Calu3 (cell line): Measurements from ENCODE around the gene ELAVL3. TPM values are rescaled to one million over a fixed set of nuclear protein-coding genes. Genes with fewer than 3 reads are reported as not detected.

Experiments
- Bru-seq: library from RNA; stranded (reverse); fragments of 400-500 nt; gene quantifications from one replicate; lab custom pipeline; 2021; lab: Mats Ljungman, UMichigan
- BruChase-seq, 2 experiments: library from RNA; stranded (reverse); fragments of 400-500 nt; gene quantifications; one replicate each; lab custom pipeline; 2021; lab: Mats Ljungman, UMichigan
- BruUV-seq: library from RNA; stranded (reverse); fragments of 400-500 nt; replicated peaks from 2 replicates; lab custom pipeline; 2021; lab: Mats Ljungman, UMichigan
- CTCF ChIA-PET: fragments of 300-600 bp; sonication (Branson Sonifier 250); formaldehyde crosslinking; loops from one replicate; lab custom pipeline; 2022; ENCODE audit warnings: antibody characterized with exemption; lab: Charles Lee
- DNase-seq: peaks from one replicate; pipeline ENCODE4 v3.0.0; 2022
- H3K27ac Mint-ChIP-seq: one replicate; pipeline ENCODE4 v1.8.0; 2022; ENCODE audit warnings: mixed read lengths; ENCODE audit not compliant: unreplicated experiment
- H3K27me3 Mint-ChIP-seq: one replicate; pipeline ENCODE4 v1.8.0; 2022; ENCODE audit warnings: mixed read lengths; ENCODE audit not compliant: unreplicated experiment
- H3K36me3 Mint-ChIP-seq: one replicate; pipeline ENCODE4 v1.8.0; 2022; ENCODE audit warnings: mild to moderate bottlenecking, moderate library complexity, mixed read lengths; ENCODE audit not compliant: insufficient read depth, unreplicated experiment
- H3K4me1 Mint-ChIP-seq: one replicate; pipeline ENCODE4 v1.8.0; 2022; ENCODE audit warnings: mild to moderate bottlenecking, low read depth, mixed read lengths; ENCODE audit not compliant: unreplicated experiment
- H3K4me3 Mint-ChIP-seq: one replicate; pipeline ENCODE4 v1.8.0; 2022; ENCODE audit warnings: mild to moderate bottlenecking, low read depth, moderate library complexity, mixed read lengths; ENCODE audit not compliant: unreplicated experiment
- H3K9me3 Mint-ChIP-seq: one replicate; pipeline ENCODE4 v1.8.0; 2022; ENCODE audit warnings: low read depth, mixed read lengths; ENCODE audit not compliant: unreplicated experiment
- intact Hi-C: fragments of 100-400 bp; cut with micrococcal nuclease; formaldehyde crosslinking; loops from one replicate; pipeline ENCODE4 v1.10.0; 2022; ENCODE audit not compliant: unreplicated experiment
- long read RNA-seq: library from polyadenylated mRNA; stranded (forward); transcript quantifications from one replicate; pipeline ENCODE4 v2.0.0, GENCODE V29; 2022
- total RNA-seq: library from RNA; stranded (reverse); gene quantifications from 2 replicates; pipeline ENCODE4 v1.2.3, GENCODE V29; 2022
- TF ChIP-seq, protein P1 (sequence below): fragments of 200-600 bp; IDR thresholded peaks from one replicate; pipeline ENCODE4 v1.8.0; 2022; ENCODE audit warnings: antibody characterized with exemption; ENCODE audit not compliant: unreplicated experiment

Gene ELAVL3
- total RNA-seq (not detected in 2 replicates), Bru-seq, nascent RNA (not detected), BruChase-seq, experiment 1, labeled RNA remaining after a 6-hour chase (percentile 14 among the genes with signal in this experiment), BruChase-seq, experiment 2, labeled RNA remaining after a 2-hour chase (percentile 11 among the genes with signal in this experiment)
- long read RNA-seq, partial matches to known transcripts, result 0 of 1 reads
- long read RNA-seq, other reads (novel, unspliced or antisense), result 1 of 1 reads

DNA sequence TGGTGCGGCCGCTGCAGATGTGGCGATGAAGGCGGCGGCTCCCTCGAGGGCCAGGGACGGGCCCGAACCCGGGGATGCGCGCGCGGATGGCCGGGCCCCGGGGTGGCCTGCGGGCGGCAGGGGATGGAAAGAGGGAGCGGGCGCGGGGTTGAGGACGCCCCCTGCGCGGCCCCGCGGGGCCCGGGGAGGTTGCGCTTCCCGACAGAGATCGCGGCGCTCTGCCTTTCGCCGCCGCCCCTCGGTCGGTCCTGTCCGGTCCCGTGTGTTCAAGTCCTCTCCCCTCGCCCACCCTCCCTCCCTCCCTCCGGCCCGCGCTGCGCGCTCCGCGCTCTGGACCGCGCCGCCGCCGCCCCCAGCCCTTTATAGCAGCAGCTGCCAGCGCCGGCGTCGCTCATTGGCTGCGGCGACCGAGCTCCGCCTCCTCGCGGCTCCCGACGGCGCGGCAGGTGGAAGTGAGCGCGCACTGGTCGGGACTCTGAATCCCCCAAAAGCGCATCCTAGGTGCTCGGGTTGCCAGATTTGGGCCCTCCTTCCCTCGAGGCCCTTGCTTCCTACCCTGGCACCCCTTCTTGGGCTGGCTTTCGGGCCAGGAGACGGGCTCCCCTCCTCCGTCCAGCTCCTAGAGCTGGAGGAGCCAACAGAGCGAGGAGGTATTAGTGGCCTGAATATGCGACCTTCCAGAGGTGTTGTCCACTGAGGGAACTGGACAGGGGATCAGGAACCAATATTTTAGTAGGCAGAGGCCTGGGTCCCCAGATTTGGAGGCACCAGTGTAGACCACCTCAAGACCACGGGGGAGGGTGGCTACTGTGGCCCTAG lies at the start of gene ELAVL3:
ELAVL3 (minus strand) TSS at position 332 of the 819 bp plus-strand sequence. CDS start 438 bp downstream, outside the sequence.
- peaks cover 17% of the 10 kb centered on the region for H3K27me3 Mint-ChIP-seq
- no TSS peak for BruUV-seq

GRCh38 chr19:11530432-11530831 lies 49.6 kb upstream of the ELAVL3 start:
- TF ChIP-seq, protein P1, sequence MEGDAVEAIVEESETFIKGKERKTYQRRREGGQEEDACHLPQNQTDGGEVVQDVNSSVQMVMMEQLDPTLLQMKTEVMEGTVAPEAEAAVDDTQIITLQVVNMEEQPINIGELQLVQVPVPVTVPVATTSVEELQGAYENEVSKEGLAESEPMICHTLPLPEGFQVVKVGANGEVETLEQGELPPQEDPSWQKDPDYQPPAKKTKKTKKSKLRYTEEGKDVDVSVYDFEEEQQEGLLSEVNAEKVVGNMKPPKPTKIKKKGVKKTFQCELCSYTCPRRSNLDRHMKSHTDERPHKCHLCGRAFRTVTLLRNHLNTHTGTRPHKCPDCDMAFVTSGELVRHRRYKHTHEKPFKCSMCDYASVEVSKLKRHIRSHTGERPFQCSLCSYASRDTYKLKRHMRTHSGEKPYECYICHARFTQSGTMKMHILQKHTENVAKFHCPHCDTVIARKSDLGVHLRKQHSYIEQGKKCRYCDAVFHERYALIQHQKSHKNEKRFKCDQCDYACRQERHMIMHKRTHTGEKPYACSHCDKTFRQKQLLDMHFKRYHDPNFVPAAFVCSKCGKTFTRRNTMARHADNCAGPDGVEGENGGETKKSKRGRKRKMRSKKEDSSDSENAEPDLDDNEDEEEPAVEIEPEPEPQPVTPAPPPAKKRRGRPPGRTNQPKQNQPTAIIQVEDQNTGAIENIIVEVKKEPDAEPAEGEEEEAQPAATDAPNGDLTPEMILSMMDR, result no peak
- Mint-ChIP-seq H3K9me3 (no peaks in the 10 kb centered on the region), H3K27ac (no peak overlapping the region), H3K4me3 (no peak overlapping the region), H3K27me3 (no peaks in the 10 kb centered on the region), H3K4me1 (peaks cover 15% of the 10 kb centered on the region), H3K36me3 (peaks cover 36% of the 10 kb centered on the region)
- intact Hi-C loops, result no loop called here
- CTCF ChIA-PET, result no interaction called here
- DNase-seq, result peak; percentile 61
- no TSS peak for BruUV-seq

More for the DNA sequence above, at the start of gene ELAVL3:
- CTCF ChIA-PET, result no interaction called here
- Mint-ChIP-seq H3K9me3 (no peaks in the 10 kb centered on the region), H3K4me1 (no peaks in the 10 kb centered on the region), H3K27ac (no peak within 1 kb of the TSS), H3K4me3 (no peak within 1 kb of the TSS), H3K36me3 (peaks cover 26% of the 10 kb centered on the region)
- TF ChIP-seq, protein P1, result no peak
- intact Hi-C loops, result no loop called here
- DNase-seq, result no peak

GRCh38 chr19:11528551-11529341 lies 47.9 kb upstream of the ELAVL3 start, which contains the start of gene ECSIT:
Gene ECSIT (minus strand): TSS chr19:11529134. CDS start chr19:11519170, 9,964 bp downstream.
- CTCF ChIA-PET, result interaction anchor here (1.0 kb wide), 1 partner anchor 147 kb away, joined by 4 read pairs; no protein-coding TSS in a partner anchor

More at GRCh38 chr19:11528551-11529341, 47.9 kb upstream of the ELAVL3 start, which contains the start of gene ECSIT:
- intact Hi-C loops, result no loop called here
- H3K4me3 Mint-ChIP-seq, result peak within 1 kb of the TSS; percentile 97
- peaks cover 15% of the 10 kb centered on the region for H3K4me1 Mint-ChIP-seq
- TF ChIP-seq, protein P1, result no peak
- H3K27me3 Mint-ChIP-seq, result no peaks in the 10 kb centered on the region
- peak within 1 kb of the TSS; percentile 81 for H3K27ac Mint-ChIP-seq
- peak; percentile 93 for DNase-seq
- no peaks in the 10 kb centered on the region for H3K9me3 Mint-ChIP-seq
- H3K36me3 Mint-ChIP-seq, result peaks cover 27% of the 10 kb centered on the region
- no TSS peak for BruUV-seq
